ENCODE results near the gene GNB2. TPM values are rescaled to one million over a fixed set of nuclear protein-coding genes. Genes with fewer than 3 reads are reported as not detected.

GNB2 gene
- total RNA-seq, 1 experiment from 2014 or later = 105 TPM

- DNase-seq = peak in 1 of 2 experiments; percentile 48
- Histone ChIP-seq H3K4me1 (no peaks in the 10 kb centered on the region), H3K27ac (peak overlapping the region; percentile 6; the same call in 1 of the 2 replicates), H3K4me3 (peak overlapping the region; percentile 91), H3K27me3 (no peaks in the 10 kb centered on the region), H3K36me3 (peaks cover 29% of the 10 kb centered on the region), H3K9me3 (replicated peaks) (no peaks in the 10 kb centered on the region)
Measured at GRCh38 chr7:100674411-100675104, 1.0 kb downstream of the GNB2 start.

- no peak for DNase-seq
- H3K36me3 ChIP-seq = peaks cover 31% of the 10 kb centered on the region
- H3K4me1 ChIP-seq = no peaks in the 10 kb centered on the region
- H3K27me3 ChIP-seq = no peaks in the 10 kb centered on the region
- no peak overlapping the region for H3K27ac ChIP-seq
- H3K4me3 ChIP-seq = peak overlapping the region; percentile 91
- H3K9me3 ChIP-seq (replicated peaks) = no peaks in the 10 kb centered on the region
Measured at GRCh38 chr7:100675105-100675451, 1.5 kb downstream of the GNB2 start.

GRCh38 chr7:100675581-100676350, 2.2 kb downstream of the GNB2 start:
- H3K36me3 ChIP-seq = peaks cover 38% of the 10 kb centered on the region
- no peak overlapping the region for H3K27ac ChIP-seq

GRCh38 chr7:100676501-100677306, 3.2 kb downstream of the GNB2 start:
- H3K36me3 ChIP-seq = peaks cover 44% of the 10 kb centered on the region
- H3K4me3 ChIP-seq = no peak overlapping the region; the same call in 1 of the 2 replicates
- H3K27ac ChIP-seq = no peak overlapping the region
- H3K27me3 ChIP-seq = no peaks in the 10 kb centered on the region
- DNase-seq = no peak
- no peaks in the 10 kb centered on the region for H3K4me1 ChIP-seq
- H3K9me3 ChIP-seq (replicated peaks) = no peaks in the 10 kb centered on the region

More at GRCh38 chr7:100675581-100676350, 2.2 kb downstream of the GNB2 start:
- Histone ChIP-seq H3K4me3 (peak overlapping the region; percentile 91), H3K27me3 (no peaks in the 10 kb centered on the region), H3K9me3 (replicated peaks) (no peaks in the 10 kb centered on the region), H3K4me1 (no peaks in the 10 kb centered on the region)
- peak; percentile 73 to 80 for DNase-seq

- DNase-seq = no peak
- H3K4me3 ChIP-seq = no peak overlapping the region
- H3K27ac ChIP-seq = no peak overlapping the region
- no peaks in the 10 kb centered on the region for H3K4me1 ChIP-seq
- H3K9me3 ChIP-seq (replicated peaks) = no peaks in the 10 kb centered on the region
- peaks cover 52% of the 10 kb centered on the region for H3K36me3 ChIP-seq
- no peaks in the 10 kb centered on the region for H3K27me3 ChIP-seq
Measured at GRCh38 chr7:100677308-100678267, 4.0 kb downstream of the GNB2 start.

GRCh38 chr7:100678291-100678984, 4.9 kb downstream of the GNB2 start:
- DNase-seq = no peak
- Histone ChIP-seq H3K27ac (no peak overlapping the region), H3K4me3 (no peak overlapping the region), H3K9me3 (replicated peaks) (no peaks in the 10 kb centered on the region), H3K27me3 (no peaks in the 10 kb centered on the region), H3K36me3 (peaks cover 61% of the 10 kb centered on the region), H3K4me1 (no peaks in the 10 kb centered on the region)

- Histone ChIP-seq H3K36me3 (peaks cover 65% of the 10 kb centered on the region), H3K27ac (no peak overlapping the region), H3K4me1 (no peaks in the 10 kb centered on the region), H3K9me3 (replicated peaks) (no peaks in the 10 kb centered on the region), H3K27me3 (no peaks in the 10 kb centered on the region), H3K4me3 (no peak overlapping the region)
- DNase-seq = no peak
Measured at GRCh38 chr7:100679129-100679926, 5.8 kb downstream of the GNB2 start.

GRCh38 chr7:100679927-100680575, 6.5 kb downstream of the GNB2 start:
- no peaks in the 10 kb centered on the region for H3K27me3 ChIP-seq
- no peak overlapping the region for H3K27ac ChIP-seq
- no peak for DNase-seq
- H3K4me3 ChIP-seq = no peak overlapping the region
- peaks cover 70% of the 10 kb centered on the region for H3K36me3 ChIP-seq
- H3K9me3 ChIP-seq (replicated peaks) = no peaks in the 10 kb centered on the region
- no peaks in the 10 kb centered on the region for H3K4me1 ChIP-seq

- H3K4me1 ChIP-seq = no peaks in the 10 kb centered on the region
- H3K27me3 ChIP-seq = no peaks in the 10 kb centered on the region
- no peak overlapping the region for H3K27ac ChIP-seq
- H3K4me3 ChIP-seq = no peak overlapping the region
- no peaks in the 10 kb centered on the region for H3K9me3 ChIP-seq (replicated peaks)
- H3K36me3 ChIP-seq = peaks cover 76% of the 10 kb centered on the region
- DNase-seq = no peak
Measured at GRCh38 chr7:100680576-100681271, 7.2 kb downstream of the GNB2 start.

GRCh38 chr7:100681491-100682227, 8.1 kb downstream of the GNB2 start:
- Histone ChIP-seq H3K9me3 (replicated peaks) (no peaks in the 10 kb centered on the region), H3K27ac (no peak overlapping the region), H3K4me3 (no peak overlapping the region), H3K36me3 (peaks cover 77% of the 10 kb centered on the region), H3K27me3 (no peaks in the 10 kb centered on the region), H3K4me1 (no peaks in the 10 kb centered on the region)
- no peak for DNase-seq

- Histone ChIP-seq H3K36me3 (peaks cover 77% of the 10 kb centered on the region), H3K27ac (no peak overlapping the region), H3K4me1 (no peaks in the 10 kb centered on the region), H3K4me3 (no peak overlapping the region), H3K9me3 (replicated peaks) (no peaks in the 10 kb centered on the region), H3K27me3 (no peaks in the 10 kb centered on the region)
- DNase-seq = no peak
Measured at GRCh38 chr7:100682228-100682741, 8.7 kb downstream of the GNB2 start.

Data from SJCRH30 (cell line).